Upper lobe of left lung (tissue), 6 donors: ENCODE data around the gene CAB39L. TPM values are rescaled to one million over a fixed set of nuclear protein-coding genes. Genes with fewer than 3 reads are reported as not detected.

ENCODE experiments used
- ATAC-seq, 2 donors: fragments of 200-7000 bp; cut with Tn5 transposase; one replicate each; pipeline ENCODE4 v1.9.1; 2022; ENCODE audit warnings: mild to moderate bottlenecking in 2 of 2, moderate library complexity in 2 of 2; ENCODE audit not compliant: low FRiP score in 2 of 2
- DNase-seq, 2 donors: peaks; one replicate each; pipeline ENCODE4 v3.0.0-alpha.2; 2019 to 2020
- H3K27ac ChIP-seq, 4 donors: fragments of 200-600 bp; sonication (generic); one replicate each; pipeline ENCODE4 v1.5.1; 2016 to 2019
- H3K27me3 ChIP-seq, 4 donors: fragments of 200-600 bp; sonication (generic); one replicate each; pipeline ENCODE4 v1.5.1; 2017 to 2019
- H3K36me3 ChIP-seq, 4 donors: fragments of 200-600 bp; sonication (generic); one replicate each; pipeline ENCODE4 v1.5.1; 2016 to 2019
- H3K4me1 ChIP-seq, 4 donors: fragments of 200-600 bp; sonication (generic); one replicate each; pipeline ENCODE4 v1.5.1; 2018 to 2019
- H3K4me3 ChIP-seq, 4 donors: fragments of 200-600 bp; sonication (generic); one replicate each; pipeline ENCODE4 v1.5.1; 2017 to 2019; ENCODE audit warnings: mild to moderate bottlenecking in 2 of 4, moderate library complexity in 1 of 4
- H3K9me3 ChIP-seq, 4 donors: fragments of 200-600 bp; sonication (generic); one replicate each; pipeline ENCODE4 v1.5.1; 2018 to 2019
- CTCF ChIP-seq, 6 experiments: fragments of 450-650 bp in 4 of 6; fragments of 200-600 bp in 2 of 6; sonication (generic) in 2 of 6; IDR thresholded peaks; one replicate each; pipeline ENCODE4 v1.5.1; 2016 to 2019; ENCODE audit warnings: antibody characterized with exemption in 6 of 6
- EP300 ChIP-seq, 4 donors: sonication (generic); formaldehyde crosslinking; IDR thresholded peaks; one replicate each; pipeline ENCODE4 v1.5.1; 2017; ENCODE audit warnings: antibody characterized with exemption in 4 of 4, control low read depth in 2 of 4
- POLR2A ChIP-seq, 4 donors: fragments of 450-650 bp; IDR thresholded peaks; one replicate each; pipeline ENCODE4 v1.5.1; 2016 to 2017; ENCODE audit warnings: antibody characterized with exemption in 4 of 4, mild to moderate bottlenecking in 2 of 4
- POLR2AphosphoS5 ChIP-seq, 2 donors: sonication (generic); formaldehyde crosslinking; IDR thresholded peaks; one replicate each; pipeline ENCODE4 v1.5.1; 2017; ENCODE audit warnings: antibody characterized with exemption in 2 of 2
- WGBS, 2 donors: methylation state at CpG; one replicate each; pipeline ENCODE4 v1.1.5; 2017 to 2018; 5-methylcytosine and 5-hydroxymethylcytosine counted together
- total RNA-seq, 6 donors: library from RNA; depleted of rRNA in 4 of 6; stranded (reverse); fragments of >200 nt in 4 of 6; gene quantifications; one replicate each; pipeline versions ENCODE4 v1.1.0 to v1.2.1, GENCODE V29; 2016 to 2021
- donor health status: DM: no; HTN: no; CAD: no; lungs with moderate emphysema.
- donor health status: DM: no; HTN: yes; CAD: no; lungs with severe emphysema.

CAB39L gene
- total RNA-seq, 6 donors from 2014 or later, result 12.5 to 49.2 (median 19.5) TPM

DNA sequence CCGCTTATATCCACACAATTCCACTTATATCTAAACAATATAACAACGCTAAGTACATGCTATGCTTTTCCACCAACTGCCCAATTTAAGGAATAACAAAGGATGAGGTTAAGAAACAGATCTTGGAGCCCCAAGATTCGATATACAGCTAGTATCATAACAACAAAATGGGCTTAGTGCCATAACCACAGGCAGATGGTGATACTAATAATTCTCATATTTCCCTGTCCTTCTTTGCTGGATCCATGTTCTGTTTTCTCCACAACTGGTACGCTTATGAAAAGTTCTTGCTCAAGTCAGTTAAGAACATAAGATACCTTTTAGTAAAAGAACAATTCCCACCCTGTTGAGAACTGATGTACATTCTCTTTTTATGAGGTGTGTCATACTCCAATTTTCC, 33.9 kb downstream of the CAB39L start:
- no peak for ATAC-seq
- H3K27me3 ChIP-seq, result no peaks in the 10 kb centered on the region
- H3K4me1 ChIP-seq, result no peaks in the 10 kb centered on the region
- no peaks in the 10 kb centered on the region for H3K36me3 ChIP-seq
- peaks cover 0 to 4% (median 1%) of the 10 kb centered on the region in 4 donors for H3K9me3 ChIP-seq
- 85 to 87% methylated on average over 4 of the region's 4 CpGs for WGBS, 2 donors
- H3K4me3 ChIP-seq, result no peak overlapping the region
- DNase-seq, result no peak
- no peak overlapping the region for H3K27ac ChIP-seq
- TF ChIP-seq POLR2A (IDR thresholded peaks at IDR 0.05), result no peak
- no peak for TF ChIP-seq POLR2AphosphoS5 (IDR thresholded peaks at IDR 0.05)
- TF ChIP-seq CTCF (IDR thresholded peaks at IDR 0.05), result no peak
- TF ChIP-seq EP300 (IDR thresholded peaks at IDR 0.05), result no peak

DNA sequence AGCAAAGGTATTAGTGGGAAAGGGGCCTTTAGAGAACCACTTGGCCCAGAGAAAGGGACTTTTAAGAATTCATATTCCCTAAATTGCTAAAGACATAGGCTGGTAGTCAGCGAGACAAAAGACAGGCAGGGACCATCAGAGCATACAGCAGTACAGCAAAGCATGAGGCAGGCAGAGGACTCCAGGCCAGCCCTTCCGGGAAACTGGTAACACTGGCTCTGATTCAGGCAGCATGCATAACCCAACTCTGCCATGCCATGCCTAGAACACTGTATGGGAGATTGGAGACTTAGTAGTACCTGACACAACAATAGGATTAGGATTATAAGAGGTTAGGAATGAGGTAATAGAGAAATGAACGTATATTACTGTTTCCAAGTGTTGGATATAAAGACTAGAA, 34.9 kb downstream of the CAB39L start:
- Histone ChIP-seq H3K27me3 (no peaks in the 10 kb centered on the region), H3K9me3 (peaks cover 0 to 10% (median 7%) of the 10 kb centered on the region in 4 donors), H3K36me3 (no peaks in the 10 kb centered on the region), H3K4me1 (no peaks in the 10 kb centered on the region), H3K4me3 (no peak overlapping the region), H3K27ac (no peak overlapping the region)
- no peak for ATAC-seq
- no peak for DNase-seq
- no peak for TF ChIP-seq CTCF (IDR thresholded peaks at IDR 0.05)
- no peak for TF ChIP-seq EP300 (IDR thresholded peaks at IDR 0.05)
- no peak for TF ChIP-seq POLR2AphosphoS5 (IDR thresholded peaks at IDR 0.05)
- no peak for TF ChIP-seq POLR2A (IDR thresholded peaks at IDR 0.05)
- 76 to 79% methylated on average over 3 of the region's 3 CpGs for WGBS, 2 donors

DNA sequence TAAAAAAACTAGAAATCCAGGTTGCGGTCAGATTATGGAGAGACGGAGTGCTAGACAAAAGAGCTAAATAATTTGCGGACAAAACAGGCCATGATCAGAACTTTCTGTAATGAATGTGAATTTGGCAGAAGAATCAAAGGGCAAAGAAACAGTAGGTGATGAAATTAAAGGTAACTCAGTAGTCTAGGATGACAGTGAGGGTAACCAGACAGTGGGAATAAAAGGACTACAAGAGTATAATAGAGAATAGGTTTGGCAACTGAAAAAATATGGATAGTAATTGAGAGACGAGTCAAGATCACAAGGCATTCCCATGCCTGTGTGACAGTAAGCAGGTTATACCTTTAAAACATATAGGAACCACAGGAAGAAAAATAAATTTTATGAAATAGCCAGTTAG, 35.9 kb downstream of the CAB39L start:
- WGBS, 2 donors, result 86 to 93% methylated on average over 4 of the region's 4 CpGs
- ATAC-seq (no peak), DNase-seq (no peak)
- Histone ChIP-seq H3K4me3 (no peak overlapping the region), H3K4me1 (no peaks in the 10 kb centered on the region), H3K27me3 (no peaks in the 10 kb centered on the region), H3K36me3 (no peaks in the 10 kb centered on the region), H3K27ac (no peak overlapping the region), H3K9me3 (peaks cover 0 to 10% (median 7%) of the 10 kb centered on the region in 4 donors)
- no peak for TF ChIP-seq POLR2AphosphoS5 (IDR thresholded peaks at IDR 0.05)
- no peak for TF ChIP-seq POLR2A (IDR thresholded peaks at IDR 0.05)
- TF ChIP-seq CTCF (IDR thresholded peaks at IDR 0.05), result no peak
- no peak for TF ChIP-seq EP300 (IDR thresholded peaks at IDR 0.05)

GRCh38 chr13:49407068-49407467, 36.8 kb downstream of the CAB39L start:
- H3K27ac ChIP-seq, result no peak overlapping the region
- peaks cover 0 to 10% (median 7%) of the 10 kb centered on the region in 4 donors for H3K9me3 ChIP-seq
- no peak for ATAC-seq
- no peak for DNase-seq
- WGBS, 2 donors, result 96 to 100% methylated on average over 1 of the region's 1 CpG
- H3K4me1 ChIP-seq, result no peaks in the 10 kb centered on the region
- no peaks in the 10 kb centered on the region for H3K27me3 ChIP-seq
- H3K36me3 ChIP-seq, result no peaks in the 10 kb centered on the region
- H3K4me3 ChIP-seq, result no peak overlapping the region
- TF ChIP-seq POLR2A (IDR thresholded peaks at IDR 0.05) (no peak), CTCF (IDR thresholded peaks at IDR 0.05) (no peak), EP300 (IDR thresholded peaks at IDR 0.05) (no peak), POLR2AphosphoS5 (IDR thresholded peaks at IDR 0.05) (no peak)

DNA sequence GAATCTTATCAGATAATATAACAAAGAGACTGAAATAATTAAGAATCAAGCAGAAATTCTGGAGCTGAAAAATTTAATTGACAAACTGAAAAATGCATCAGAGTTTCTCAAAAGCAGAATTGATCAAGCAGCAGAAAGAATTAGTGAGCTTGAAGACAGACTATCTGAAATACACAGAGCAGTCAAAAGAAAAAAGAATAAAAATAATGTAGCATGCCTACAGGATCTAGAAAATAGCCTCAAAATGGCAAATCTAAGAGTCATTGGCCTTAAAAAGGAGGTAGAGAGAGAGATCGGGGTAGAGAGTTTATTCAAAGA, 39.2 kb downstream of the CAB39L start:
- Histone ChIP-seq H3K9me3 (peaks cover 0 to 10% (median 7%) of the 10 kb centered on the region in 4 donors), H3K36me3 (no peaks in the 10 kb centered on the region), H3K4me1 (no peaks in the 10 kb centered on the region), H3K27ac (no peak overlapping the region), H3K4me3 (no peak overlapping the region), H3K27me3 (no peaks in the 10 kb centered on the region)
- WGBS, 2 donors, result 96 to 98% methylated on average over 1 of the region's 1 CpG
- TF ChIP-seq POLR2AphosphoS5 (IDR thresholded peaks at IDR 0.05), result no peak
- TF ChIP-seq EP300 (IDR thresholded peaks at IDR 0.05), result no peak
- TF ChIP-seq CTCF (IDR thresholded peaks at IDR 0.05), result no peak
- ATAC-seq (no peak), DNase-seq (no peak)
